ENCODE measurements around the gene C16orf78. TPM values are rescaled to one million over a fixed set of nuclear protein-coding genes. Genes with fewer than 3 reads are reported as not detected.
A peak's percentile ranks its signal among the peaks of the same experiment; 100 is the strongest.

C16orf78 gene
- total and polyA plus RNA-seq, 2 experiments from 2014 or later: not detected

- TF ChIP-seq EZH2 (IDR thresholded peaks at IDR 0.05; ENCODE audit: borderline replicate concordance) (no peak), CTCF (IDR thresholded peaks at IDR 0.05; ENCODE audit: poor library complexity) (peak; percentile 92), EZH2phosphoT487 (IDR thresholded peaks at IDR 0.05; ENCODE audit: low read depth, severe bottlenecking, unreplicated experiment) (no peak)
- Histone ChIP-seq H3K9me3 (ENCODE audit: low read depth) (no peaks in the 10 kb centered on the region), H3K4me1 (ENCODE audit: insufficient read depth) (no peaks in the 10 kb centered on the region), H3K79me2 (no peaks in the 10 kb centered on the region), H2AFZ (no peak overlapping the region), H3K27ac (no peak overlapping the region), H3K4me2 (no peak overlapping the region), H4K20me1 (ENCODE audit: insufficient read depth, poor library complexity, severe bottlenecking) (no peaks in the 10 kb centered on the region), H3K4me3 (no peak overlapping the region), H3K36me3 (replicated peaks; ENCODE audit: insufficient read depth, low read depth) (no peaks in the 10 kb centered on the region), H3K9me2 (replicated peaks; ENCODE audit: insufficient read depth) (no peaks in the 10 kb centered on the region), H3K27me3 (peaks cover 18% of the 10 kb centered on the region)
- WGBS (ENCODE audit: low lambda C conversion rate, missing lambda C conversion rate): 42% methylated on average over 25 of the region's 25 CpGs
- peak; percentile 68 for DNase-seq (ENCODE audit: low spot score)
Observed at GRCh38 chr16:49350265-49351095, 23.1 kb upstream of the C16orf78 start.

- Histone ChIP-seq H3K27me3 (peaks cover 18% of the 10 kb centered on the region), H3K4me3 (no peak overlapping the region)
- WGBS (ENCODE audit: low lambda C conversion rate, missing lambda C conversion rate): 26% methylated on average over 7 of the region's 7 CpGs
Observed at GRCh38 chr16:49351096-49351487, 22.5 kb upstream of the C16orf78 start.

GRCh38 chr16:49352892-49353291, 20.7 kb upstream of the C16orf78 start:
- 64% methylated on average over 4 of the region's 4 CpGs for WGBS (ENCODE audit: low lambda C conversion rate, missing lambda C conversion rate)
- H3K79me2 ChIP-seq: no peaks in the 10 kb centered on the region

More at GRCh38 chr16:49351096-49351487, 22.5 kb upstream of the C16orf78 start:
- H3K9me3 ChIP-seq (ENCODE audit: low read depth): no peaks in the 10 kb centered on the region
- no peak overlapping the region for H3K27ac ChIP-seq
- H3K4me1 ChIP-seq (ENCODE audit: insufficient read depth): no peaks in the 10 kb centered on the region
- no peaks in the 10 kb centered on the region for H3K79me2 ChIP-seq
- no peaks in the 10 kb centered on the region for H3K9me2 ChIP-seq (replicated peaks; ENCODE audit: insufficient read depth)
- TF ChIP-seq EZH2phosphoT487 (IDR thresholded peaks at IDR 0.05; ENCODE audit: low read depth, severe bottlenecking, unreplicated experiment) (no peak), EZH2 (IDR thresholded peaks at IDR 0.05; ENCODE audit: borderline replicate concordance) (no peak), CTCF (IDR thresholded peaks at IDR 0.05; ENCODE audit: poor library complexity) (no peak)
- H4K20me1 ChIP-seq (ENCODE audit: insufficient read depth, poor library complexity, severe bottlenecking): no peaks in the 10 kb centered on the region
- H2AFZ ChIP-seq: no peak overlapping the region
- no peak overlapping the region for H3K4me2 ChIP-seq
- H3K36me3 ChIP-seq (replicated peaks; ENCODE audit: insufficient read depth, low read depth): no peaks in the 10 kb centered on the region
- no peak for DNase-seq (ENCODE audit: low spot score)

More at GRCh38 chr16:49352892-49353291, 20.7 kb upstream of the C16orf78 start:
- Histone ChIP-seq H2AFZ (no peak overlapping the region), H3K27me3 (peaks cover 18% of the 10 kb centered on the region), H3K4me2 (no peak overlapping the region), H4K20me1 (ENCODE audit: insufficient read depth, poor library complexity, severe bottlenecking) (no peaks in the 10 kb centered on the region), H3K4me3 (no peak overlapping the region), H3K9me2 (replicated peaks; ENCODE audit: insufficient read depth) (no peaks in the 10 kb centered on the region), H3K4me1 (ENCODE audit: insufficient read depth) (no peaks in the 10 kb centered on the region), H3K27ac (no peak overlapping the region), H3K36me3 (replicated peaks; ENCODE audit: insufficient read depth, low read depth) (no peaks in the 10 kb centered on the region), H3K9me3 (ENCODE audit: low read depth) (no peaks in the 10 kb centered on the region)
- peak; percentile 29 for DNase-seq (ENCODE audit: low spot score)
- TF ChIP-seq EZH2phosphoT487 (IDR thresholded peaks at IDR 0.05; ENCODE audit: low read depth, severe bottlenecking, unreplicated experiment): no peak
- peak; percentile 28 for TF ChIP-seq CTCF (IDR thresholded peaks at IDR 0.05; ENCODE audit: poor library complexity)
